SH-SY5Y (cell line): ENCODE measurements around the gene KIF5A.

ENCODE experiments used
- GATA2 ChIP-seq: IDR thresholded peaks from 2 replicates; pipeline ENCODE4 v1.6.1; 2011; ENCODE audit warnings: mild to moderate bottlenecking, low read depth, low read length
- GATA3 ChIP-seq: IDR thresholded peaks from 2 replicates; pipeline ENCODE4 v1.6.1; 2011; ENCODE audit warnings: low read depth, mild to moderate bottlenecking, low read length, moderate library complexity

- TF ChIP-seq GATA2 (no peak), GATA3 (no peak)
Measured at GRCh38 chr12:57590479-57590863, 40.6 kb downstream of the KIF5A start.
